ENCODE data around the gene PRKAR2B. TPM values are rescaled to one million over a fixed set of nuclear protein-coding genes. Genes with fewer than 3 reads are reported as not detected.

The PRKAR2B gene
- total and polyA plus RNA-seq, 2 experiments from 2014 or later: 48.8 to 50.6 TPM

DNA sequence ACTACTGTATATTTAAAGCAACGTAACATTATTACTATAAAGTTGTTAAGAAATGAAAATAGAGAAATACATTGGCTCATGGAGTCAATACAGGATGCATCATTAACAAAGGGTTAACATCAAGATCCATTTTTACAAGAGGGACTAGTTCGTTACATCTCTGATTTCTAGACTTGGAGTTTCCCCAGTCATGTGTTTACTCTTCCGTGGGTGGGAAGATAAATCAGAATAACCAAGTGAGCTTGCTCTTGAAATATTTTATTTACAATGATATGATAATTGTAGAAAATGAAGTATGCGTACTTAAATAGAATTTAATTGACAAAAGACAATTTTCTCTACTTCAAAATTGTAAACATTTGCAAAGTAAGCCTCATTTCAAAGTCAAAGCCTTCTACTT is 1.0 kb upstream of the PRKAR2B start:
- no peaks in the 10 kb centered on the region; the same call in 1 of the 3 replicates for H3K9me3 Mint-ChIP-seq
- Histone ChIP-seq H3K4me3 (peak overlapping the region; percentile 64), H3K79me2 (replicated peaks; ENCODE audit: insufficient read depth) (peaks cover 28% of the 10 kb centered on the region), H4K20me1 (replicated peaks; ENCODE audit: insufficient read depth) (no peaks in the 10 kb centered on the region), H3K36me3 (ENCODE audit: insufficient read depth) (no peaks in the 10 kb centered on the region), H3K4me1 (ENCODE audit: insufficient read depth) (peaks cover 34% of the 10 kb centered on the region), H3K27ac (ENCODE audit: low read depth) (no peak overlapping the region), H3K27me3 (ENCODE audit: insufficient read depth) (peaks cover 5% of the 10 kb centered on the region), H2AFZ (no peak overlapping the region), H3K9me2 (ENCODE audit: insufficient read depth) (no peaks in the 10 kb centered on the region), H3F3A (replicated peaks; ENCODE audit: low read depth) (no peaks in the 10 kb centered on the region), H3K4me2 (peak overlapping the region; percentile 84)
- DNase-seq (ENCODE audit: low spot score) (no peak), ATAC-seq (no peak)
- no peak for TF ChIP-seq JUNB (IDR thresholded peaks at IDR 0.05; ENCODE audit: unreplicated experiment)
- no peak for TF ChIP-seq ZNF331 (CRISPR knock-in tag; IDR thresholded peaks at IDR 0.05; ENCODE audit: low read depth)
- no peak for TF ChIP-seq POLR2AphosphoS5 (IDR thresholded peaks at IDR 0.05; ENCODE audit: low read depth)
- no peak for TF ChIP-seq NANOG (IDR thresholded peaks at IDR 0.05; ENCODE audit: borderline replicate concordance)
- TF ChIP-seq CREB1 (CRISPR knock-in tag; IDR thresholded peaks at IDR 0.05; ENCODE audit: low read depth): no peak
- no peak for TF ChIP-seq EZH2 (IDR thresholded peaks at IDR 0.05; ENCODE audit: low read depth, unreplicated experiment)
- TF ChIP-seq, protein P1, sequence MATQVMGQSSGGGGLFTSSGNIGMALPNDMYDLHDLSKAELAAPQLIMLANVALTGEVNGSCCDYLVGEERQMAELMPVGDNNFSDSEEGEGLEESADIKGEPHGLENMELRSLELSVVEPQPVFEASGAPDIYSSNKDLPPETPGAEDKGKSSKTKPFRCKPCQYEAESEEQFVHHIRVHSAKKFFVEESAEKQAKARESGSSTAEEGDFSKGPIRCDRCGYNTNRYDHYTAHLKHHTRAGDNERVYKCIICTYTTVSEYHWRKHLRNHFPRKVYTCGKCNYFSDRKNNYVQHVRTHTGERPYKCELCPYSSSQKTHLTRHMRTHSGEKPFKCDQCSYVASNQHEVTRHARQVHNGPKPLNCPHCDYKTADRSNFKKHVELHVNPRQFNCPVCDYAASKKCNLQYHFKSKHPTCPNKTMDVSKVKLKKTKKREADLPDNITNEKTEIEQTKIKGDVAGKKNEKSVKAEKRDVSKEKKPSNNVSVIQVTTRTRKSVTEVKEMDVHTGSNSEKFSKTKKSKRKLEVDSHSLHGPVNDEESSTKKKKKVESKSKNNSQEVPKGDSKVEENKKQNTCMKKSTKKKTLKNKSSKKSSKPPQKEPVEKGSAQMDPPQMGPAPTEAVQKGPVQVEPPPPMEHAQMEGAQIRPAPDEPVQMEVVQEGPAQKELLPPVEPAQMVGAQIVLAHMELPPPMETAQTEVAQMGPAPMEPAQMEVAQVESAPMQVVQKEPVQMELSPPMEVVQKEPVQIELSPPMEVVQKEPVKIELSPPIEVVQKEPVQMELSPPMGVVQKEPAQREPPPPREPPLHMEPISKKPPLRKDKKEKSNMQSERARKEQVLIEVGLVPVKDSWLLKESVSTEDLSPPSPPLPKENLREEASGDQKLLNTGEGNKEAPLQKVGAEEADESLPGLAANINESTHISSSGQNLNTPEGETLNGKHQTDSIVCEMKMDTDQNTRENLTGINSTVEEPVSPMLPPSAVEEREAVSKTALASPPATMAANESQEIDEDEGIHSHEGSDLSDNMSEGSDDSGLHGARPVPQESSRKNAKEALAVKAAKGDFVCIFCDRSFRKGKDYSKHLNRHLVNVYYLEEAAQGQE (IDR thresholded peaks at IDR 0.05; ENCODE audit: unreplicated experiment): no peak
- TF ChIP-seq, protein P2, sequence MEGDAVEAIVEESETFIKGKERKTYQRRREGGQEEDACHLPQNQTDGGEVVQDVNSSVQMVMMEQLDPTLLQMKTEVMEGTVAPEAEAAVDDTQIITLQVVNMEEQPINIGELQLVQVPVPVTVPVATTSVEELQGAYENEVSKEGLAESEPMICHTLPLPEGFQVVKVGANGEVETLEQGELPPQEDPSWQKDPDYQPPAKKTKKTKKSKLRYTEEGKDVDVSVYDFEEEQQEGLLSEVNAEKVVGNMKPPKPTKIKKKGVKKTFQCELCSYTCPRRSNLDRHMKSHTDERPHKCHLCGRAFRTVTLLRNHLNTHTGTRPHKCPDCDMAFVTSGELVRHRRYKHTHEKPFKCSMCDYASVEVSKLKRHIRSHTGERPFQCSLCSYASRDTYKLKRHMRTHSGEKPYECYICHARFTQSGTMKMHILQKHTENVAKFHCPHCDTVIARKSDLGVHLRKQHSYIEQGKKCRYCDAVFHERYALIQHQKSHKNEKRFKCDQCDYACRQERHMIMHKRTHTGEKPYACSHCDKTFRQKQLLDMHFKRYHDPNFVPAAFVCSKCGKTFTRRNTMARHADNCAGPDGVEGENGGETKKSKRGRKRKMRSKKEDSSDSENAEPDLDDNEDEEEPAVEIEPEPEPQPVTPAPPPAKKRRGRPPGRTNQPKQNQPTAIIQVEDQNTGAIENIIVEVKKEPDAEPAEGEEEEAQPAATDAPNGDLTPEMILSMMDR (conservative IDR thresholded peaks at IDR 0.05; ENCODE audit: low read depth in 2 of 2): no peak
- TF ChIP-seq, protein P3, sequence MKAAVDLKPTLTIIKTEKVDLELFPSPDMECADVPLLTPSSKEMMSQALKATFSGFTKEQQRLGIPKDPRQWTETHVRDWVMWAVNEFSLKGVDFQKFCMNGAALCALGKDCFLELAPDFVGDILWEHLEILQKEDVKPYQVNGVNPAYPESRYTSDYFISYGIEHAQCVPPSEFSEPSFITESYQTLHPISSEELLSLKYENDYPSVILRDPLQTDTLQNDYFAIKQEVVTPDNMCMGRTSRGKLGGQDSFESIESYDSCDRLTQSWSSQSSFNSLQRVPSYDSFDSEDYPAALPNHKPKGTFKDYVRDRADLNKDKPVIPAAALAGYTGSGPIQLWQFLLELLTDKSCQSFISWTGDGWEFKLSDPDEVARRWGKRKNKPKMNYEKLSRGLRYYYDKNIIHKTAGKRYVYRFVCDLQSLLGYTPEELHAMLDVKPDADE (IDR thresholded peaks at IDR 0.05): no peak
- H3K27me3 Mint-ChIP-seq (ENCODE audit: insufficient read depth, low read depth, poor library complexity): peaks cover 11% of the 10 kb centered on the region
- H3K36me3 Mint-ChIP-seq (ENCODE audit: low read depth): peaks cover 2% of the 10 kb centered on the region; the same call in 1 of the 3 replicates
- H3K4me3 Mint-ChIP-seq: peak overlapping the region; percentile 69; the same call in 1 of the 3 replicates
- H3K27ac Mint-ChIP-seq: no peak overlapping the region
- peaks cover 33% of the 10 kb centered on the region for H3K4me1 Mint-ChIP-seq

Measured in GM23338 (cell line).